NCI-H1436 (cell line): ENCODE data around the gene KCNMA1.
"Not testable (repeated sequence)": the region's sequence is repeated elsewhere in the genome, so short reads cannot be mapped to it uniquely, and the experiment has no call there.

ENCODE experiments used
- DNase-seq: peaks from one replicate; lab custom pipeline; 2025; lab: John Stamatoyannopoulos, UW

Gene KCNMA1

GRCh38 chr10:77664008-77664407, 26.4 kb upstream of the KCNMA1 start:
- DNase-seq: no peak

- DNase-seq: no peak
These were observed 24.1 kb upstream of the KCNMA1 start for GRCh38 chr10:77661674-77662073.

- DNase-seq: no peak
These were observed 23.5 kb upstream of the KCNMA1 start for GRCh38 chr10:77661100-77661499.

GRCh38 chr10:77659046-77659670, 21.6 kb upstream of the KCNMA1 start:
- not testable (repeated sequence) for DNase-seq

GRCh38 chr10:77653210-77653609, 15.6 kb upstream of the KCNMA1 start:
- no peak for DNase-seq

GRCh38 chr10:77649333-77650331, 12.0 kb upstream of the KCNMA1 start:
- no peak for DNase-seq

GRCh38 chr10:77648472-77648871, 10.9 kb upstream of the KCNMA1 start:
- DNase-seq: no peak

- DNase-seq: no peak
These were observed 10.1 kb upstream of the KCNMA1 start for GRCh38 chr10:77647543-77648293.

GRCh38 chr10:77644557-77645243, 7.1 kb upstream of the KCNMA1 start:
- DNase-seq: no peak

- DNase-seq: no peak
These were observed 6.3 kb upstream of the KCNMA1 start for GRCh38 chr10:77643795-77644468.

- DNase-seq: peak; percentile 77
These were observed 4.3 kb upstream of the KCNMA1 start for GRCh38 chr10:77641788-77642397.

GRCh38 chr10:77641344-77641743, 3.7 kb upstream of the KCNMA1 start:
- no peak for DNase-seq

- no peak for DNase-seq
These were observed 2.6 kb upstream of the KCNMA1 start for GRCh38 chr10:77640167-77640566.

GRCh38 chr10:77639756-77640155, 2.1 kb upstream of the KCNMA1 start:
- no peak for DNase-seq

GRCh38 chr10:77638321-77639101, 903 bp upstream of the KCNMA1 start:
- no peak for DNase-seq

- no peak for DNase-seq
These were observed 559 bp downstream of the KCNMA1 start for GRCh38 chr10:77636967-77637531.

GRCh38 chr10:77636282-77636966, 1.2 kb downstream of the KCNMA1 start:
- DNase-seq: no peak

- DNase-seq: no peak
These were observed 2.0 kb downstream of the KCNMA1 start for GRCh38 chr10:77635402-77636227.
